ENCODE data around the gene S1PR2. TPM values are rescaled to one million over a fixed set of nuclear protein-coding genes. Genes with fewer than 3 reads are reported as not detected.

Gene S1PR2
- polyA plus RNA-seq = not detected in 2 replicates

GRCh38 chr19:10230861-10231611 is at the start of gene S1PR2:
TSS of gene S1PR2 (minus strand) at chr19:10231331. CDS start at chr19:10224905, 6,426 bp downstream.

GRCh38 chr19:10270616-10271394 is 39.7 kb upstream of the S1PR2 start, which contains the start of gene ICAM1:
TSS of gene ICAM1 (plus strand) at chr19:10271120. CDS start at chr19:10271160, 40 bp downstream.

GRCh38 chr19:10251792-10252694 is 20.9 kb upstream of the S1PR2 start, which contains the start of gene MRPL4:
TSS of gene MRPL4 (plus strand) at chr19:10252214. CDS start at chr19:10252254, 40 bp downstream.

DNA sequence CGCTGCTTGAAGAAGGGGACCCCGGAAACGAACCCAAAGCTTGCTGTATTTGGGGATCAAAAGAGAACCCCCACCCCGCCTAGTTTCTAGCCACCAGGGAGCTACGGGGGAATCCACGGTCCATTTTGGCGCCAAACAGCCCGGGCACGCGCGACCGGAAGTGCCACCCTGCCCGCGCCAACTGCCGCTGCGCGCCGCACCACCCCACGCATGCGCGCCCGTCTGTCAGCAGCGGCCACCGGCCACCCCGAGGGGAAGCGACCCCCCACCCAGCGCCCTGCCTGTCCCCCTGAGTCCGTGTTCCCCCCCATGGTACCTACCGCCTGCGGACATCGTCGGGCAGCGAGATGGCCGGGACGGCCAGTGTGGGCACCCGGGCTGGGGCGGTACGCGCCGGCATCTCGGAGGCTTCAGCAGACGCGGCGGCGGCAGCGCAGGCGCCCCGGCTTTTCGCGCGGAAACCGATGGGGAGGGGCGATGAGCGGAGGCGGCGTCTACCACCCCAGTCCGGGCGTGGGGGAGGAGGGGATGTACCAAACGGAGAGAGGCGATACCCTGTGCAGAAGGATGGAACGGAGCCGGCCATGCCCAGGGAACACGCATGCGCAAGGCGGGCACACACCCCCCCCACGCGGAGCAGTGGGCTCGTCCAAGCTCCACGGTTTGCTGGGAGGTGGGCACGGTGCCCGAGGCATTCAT is 36.5 kb downstream of the S1PR2 start, which contains the start of gene DNMT1:
Gene DNMT1 (minus strand): TSS at position 454 of the 699 bp plus-strand sequence. CDS start 54 bp downstream, at position 400.

Other genes starting within 250 kb of the S1PR2 start
- gene COL5A3, start 220.8 kb downstream of the S1PR2 start, polyA plus RNA-seq = 0.52 and 0.60 TPM in 2 replicates
- not detected in 2 replicates for gene RDH8, start 217.8 kb downstream of the S1PR2 start, polyA plus RNA-seq
- 8.1 and 10.2 TPM in 2 replicates for gene SHFL, start 145.0 kb downstream of the S1PR2 start, polyA plus RNA-seq
- gene ANGPTL6, start 128.7 kb downstream of the S1PR2 start, polyA plus RNA-seq = 1.3 TPM in 1 of 2 replicates, not detected in the other
- gene PPAN, start 125.0 kb downstream of the S1PR2 start, polyA plus RNA-seq = 0.21 and 0.94 TPM in 2 replicates
- not detected in 2 replicates for gene P2RY11, start 119.6 kb downstream of the S1PR2 start, polyA plus RNA-seq
- gene EIF3G, start 111.4 kb downstream of the S1PR2 start, polyA plus RNA-seq = 27.0 and 30.7 TPM in 2 replicates
- 28.9 and 38.4 TPM in 2 replicates for gene DNMT1, start 36.4 kb downstream of the S1PR2 start, polyA plus RNA-seq
- 11.7 and 13.8 TPM in 2 replicates for gene MRPL4, start 20.9 kb upstream of the S1PR2 start, polyA plus RNA-seq
- gene ICAM1, start 39.8 kb upstream of the S1PR2 start, polyA plus RNA-seq = not detected in 2 replicates
- gene ICAM4, start 55.6 kb upstream of the S1PR2 start, polyA plus RNA-seq = not detected in 2 replicates
- 0.24 TPM in 1 of 2 replicates, not detected in the other for gene ICAM5, start 58.6 kb upstream of the S1PR2 start, polyA plus RNA-seq
- gene ZGLP1, start 78.5 kb upstream of the S1PR2 start, polyA plus RNA-seq = not detected in 2 replicates
- 12.7 and 29.5 TPM in 2 replicates for gene FDX2, start 84.7 kb upstream of the S1PR2 start, polyA plus RNA-seq
- gene RAVER1, start 102.2 kb upstream of the S1PR2 start, polyA plus RNA-seq = 0.13 TPM in 2 replicates
- 2.8 TPM in 1 of 2 replicates, not detected in the other for gene ICAM3, start 108.3 kb upstream of the S1PR2 start, polyA plus RNA-seq
- 8.2 and 13.2 TPM in 2 replicates for gene TYK2, start 149.2 kb upstream of the S1PR2 start, polyA plus RNA-seq
- gene CDC37, start 172.2 kb upstream of the S1PR2 start, polyA plus RNA-seq = 16.1 and 22.6 TPM in 2 replicates
- gene PDE4A, start 189.2 kb upstream of the S1PR2 start, polyA plus RNA-seq = 0.63 and 2.5 TPM in 2 replicates

Data from Purkinje cell (primary cell).